Measurements from ENCODE around the gene COL8A2.

COL8A2 gene

DNA sequence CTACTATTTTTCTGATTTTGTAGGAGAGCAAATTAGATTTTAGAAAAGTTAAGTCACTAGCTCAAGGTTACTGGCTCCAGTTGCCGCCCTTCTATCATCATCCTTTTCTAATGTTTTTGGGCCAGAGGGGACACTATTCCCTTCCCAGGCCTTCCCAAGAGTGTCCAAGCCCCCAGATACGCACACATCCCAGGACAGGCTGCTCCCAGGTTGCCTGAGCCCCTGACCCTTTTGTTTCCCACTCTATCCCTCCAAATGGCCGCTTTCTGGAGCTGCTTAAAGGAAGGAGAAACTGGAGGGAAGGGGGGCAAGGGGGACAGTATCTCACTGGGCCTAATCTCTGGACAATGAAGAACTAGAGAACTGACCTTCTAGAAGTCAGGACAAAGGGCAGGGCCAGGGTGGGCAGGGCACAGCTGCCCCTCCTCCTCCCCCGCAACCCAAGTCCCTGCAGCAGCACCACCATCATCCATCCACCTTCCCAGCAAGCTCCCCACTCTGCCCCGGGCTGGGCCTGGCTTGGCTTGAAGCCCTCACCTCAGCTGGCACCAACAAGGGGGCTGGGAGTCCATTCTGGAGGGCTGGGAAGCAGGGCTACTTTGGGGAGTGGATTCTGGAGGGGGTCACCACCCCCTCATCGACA lies 29.9 kb upstream of the COL8A2 start:
- H3K4me3 ChIP-seq (ENCODE audit: low read depth, low read length), result peak overlapping the region; percentile 65
- no peak for DNase-seq (ENCODE audit: low read depth)
- TF ChIP-seq CTCF (IDR thresholded peaks at IDR 0.05; ENCODE audit: low read depth, low read length) (no peak), POLR2A (IDR thresholded peaks at IDR 0.05; ENCODE audit: extremely low read depth, insufficient read length) (no peak), MAX (IDR thresholded peaks at IDR 0.05; ENCODE audit: low read depth, low read length) (no peak), MYC (IDR thresholded peaks at IDR 0.05; ENCODE audit: low read depth, low read length) (no peak)

DNA sequence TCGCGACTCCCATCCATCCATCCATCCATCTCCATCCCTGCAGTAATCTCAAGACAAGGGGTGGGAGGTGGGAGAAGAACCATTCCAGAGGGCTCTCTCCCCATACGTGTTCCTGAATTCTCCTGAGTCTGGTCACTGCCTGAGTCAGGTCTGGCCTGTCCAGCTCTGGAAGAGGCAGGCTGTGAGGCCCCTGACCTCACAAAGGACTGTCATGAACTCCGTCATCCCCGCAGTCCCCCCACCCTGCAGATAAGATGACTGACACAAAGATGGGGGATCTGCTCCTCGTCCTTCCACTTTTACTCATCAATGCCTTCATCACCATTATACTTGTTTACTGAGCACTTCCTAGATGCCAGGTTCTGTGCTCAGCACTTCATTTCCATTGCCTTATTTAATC lies 29.3 kb upstream of the COL8A2 start:
- DNase-seq (ENCODE audit: low read depth), result no peak
- TF ChIP-seq POLR2A (IDR thresholded peaks at IDR 0.05; ENCODE audit: extremely low read depth, insufficient read length) (no peak), MAX (IDR thresholded peaks at IDR 0.05; ENCODE audit: low read depth, low read length) (no peak), CTCF (IDR thresholded peaks at IDR 0.05; ENCODE audit: low read depth, low read length) (no peak), MYC (IDR thresholded peaks at IDR 0.05; ENCODE audit: low read depth, low read length) (no peak)
- H3K4me3 ChIP-seq (ENCODE audit: low read depth, low read length), result no peak overlapping the region

DNA sequence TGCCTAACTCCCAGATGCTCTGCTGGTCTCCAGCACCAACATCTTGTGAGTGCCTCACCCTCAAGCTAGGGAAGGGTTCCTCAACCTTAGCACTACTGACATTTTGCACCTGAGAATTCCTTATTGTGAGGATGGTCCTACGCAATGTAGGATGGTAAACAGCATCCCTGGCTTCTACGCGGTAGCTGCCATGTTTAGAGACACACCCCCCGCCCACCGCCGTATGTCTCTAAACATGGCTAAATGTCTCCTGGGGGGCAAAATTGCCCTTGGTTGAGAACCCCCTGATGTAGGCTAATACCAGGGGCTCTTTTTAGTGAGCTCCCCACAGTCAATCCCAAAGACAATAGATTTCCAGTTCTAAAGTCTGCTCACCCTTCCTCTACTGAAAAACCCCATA lies 28.5 kb upstream of the COL8A2 start:
- TF ChIP-seq POLR2A (IDR thresholded peaks at IDR 0.05; ENCODE audit: extremely low read depth, insufficient read length) (no peak), CTCF (IDR thresholded peaks at IDR 0.05; ENCODE audit: low read depth, low read length) (no peak), MAX (IDR thresholded peaks at IDR 0.05; ENCODE audit: low read depth, low read length) (no peak), MYC (IDR thresholded peaks at IDR 0.05; ENCODE audit: low read depth, low read length) (no peak)
- DNase-seq (ENCODE audit: low read depth), result no peak

GRCh38 chr1:36151845-36152203 lies 26.8 kb upstream of the COL8A2 start:
- TF ChIP-seq MAX (IDR thresholded peaks at IDR 0.05; ENCODE audit: low read depth, low read length) (no peak), POLR2A (IDR thresholded peaks at IDR 0.05; ENCODE audit: extremely low read depth, insufficient read length) (no peak), CTCF (IDR thresholded peaks at IDR 0.05; ENCODE audit: low read depth, low read length) (no peak), MYC (IDR thresholded peaks at IDR 0.05; ENCODE audit: low read depth, low read length) (no peak)
- H3K4me3 ChIP-seq (ENCODE audit: low read depth, low read length), result no peak overlapping the region
- peak; percentile 76 for DNase-seq (ENCODE audit: low read depth)

More for the DNA sequence above, 28.5 kb upstream of the COL8A2 start:
- no peak overlapping the region for H3K4me3 ChIP-seq (ENCODE audit: low read depth, low read length)

- peak overlapping the region; percentile 21 for H3K4me3 ChIP-seq (ENCODE audit: low read depth, low read length)
- DNase-seq (ENCODE audit: low read depth), result no peak
These were observed 26.3 kb upstream of the COL8A2 start for GRCh38 chr1:36151134-36151844.

More at GRCh38 chr1:36151134-36151844, 26.3 kb upstream of the COL8A2 start:
- TF ChIP-seq MYC (IDR thresholded peaks at IDR 0.05; ENCODE audit: low read depth, low read length), result no peak
- TF ChIP-seq MAX (IDR thresholded peaks at IDR 0.05; ENCODE audit: low read depth, low read length), result no peak
- TF ChIP-seq POLR2A (IDR thresholded peaks at IDR 0.05; ENCODE audit: extremely low read depth, insufficient read length), result no peak
- TF ChIP-seq CTCF (IDR thresholded peaks at IDR 0.05; ENCODE audit: low read depth, low read length), result no peak
